B cell (primary cell): ENCODE data around the gene RDH8.

ENCODE experiments used
- EZH2 ChIP-seq: IDR thresholded peaks from 2 replicates; pipeline ENCODE4 v1.6.1; 2012; ENCODE audit warnings: borderline replicate concordance, low read depth, mild to moderate bottlenecking, moderate library complexity, low read length; ENCODE audit not compliant: insufficient read depth, poor library complexity, severe bottlenecking
- TF ChIP-seq, protein P1 (sequence below): fragments of 200-600 bp; IDR thresholded peaks from one replicate; pipeline ENCODE4 v1.8.0; 2022; ENCODE audit warnings: antibody characterized with exemption, mild to moderate bottlenecking

DNA sequence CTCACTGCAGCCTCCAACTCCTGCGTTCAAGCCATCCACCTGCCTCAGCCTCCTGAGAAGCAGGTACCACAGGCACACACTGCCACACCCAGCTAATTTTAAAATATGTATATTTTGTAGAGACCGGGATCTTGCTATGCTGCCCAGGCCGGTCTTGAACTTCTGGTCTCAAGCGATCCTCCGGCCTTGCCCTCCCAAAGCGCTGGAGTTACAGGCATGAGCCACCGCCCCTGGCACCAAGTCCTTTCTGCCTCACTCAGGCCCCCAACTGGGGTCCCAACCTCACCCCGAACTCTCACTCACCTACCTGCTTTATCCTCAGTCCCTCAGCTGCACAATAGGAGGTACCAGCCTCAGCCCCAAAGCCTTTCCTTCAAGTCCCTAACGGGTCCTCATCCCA is 2.3 kb upstream of the RDH8 start:
- no peak for TF ChIP-seq EZH2
- TF ChIP-seq, protein P1, sequence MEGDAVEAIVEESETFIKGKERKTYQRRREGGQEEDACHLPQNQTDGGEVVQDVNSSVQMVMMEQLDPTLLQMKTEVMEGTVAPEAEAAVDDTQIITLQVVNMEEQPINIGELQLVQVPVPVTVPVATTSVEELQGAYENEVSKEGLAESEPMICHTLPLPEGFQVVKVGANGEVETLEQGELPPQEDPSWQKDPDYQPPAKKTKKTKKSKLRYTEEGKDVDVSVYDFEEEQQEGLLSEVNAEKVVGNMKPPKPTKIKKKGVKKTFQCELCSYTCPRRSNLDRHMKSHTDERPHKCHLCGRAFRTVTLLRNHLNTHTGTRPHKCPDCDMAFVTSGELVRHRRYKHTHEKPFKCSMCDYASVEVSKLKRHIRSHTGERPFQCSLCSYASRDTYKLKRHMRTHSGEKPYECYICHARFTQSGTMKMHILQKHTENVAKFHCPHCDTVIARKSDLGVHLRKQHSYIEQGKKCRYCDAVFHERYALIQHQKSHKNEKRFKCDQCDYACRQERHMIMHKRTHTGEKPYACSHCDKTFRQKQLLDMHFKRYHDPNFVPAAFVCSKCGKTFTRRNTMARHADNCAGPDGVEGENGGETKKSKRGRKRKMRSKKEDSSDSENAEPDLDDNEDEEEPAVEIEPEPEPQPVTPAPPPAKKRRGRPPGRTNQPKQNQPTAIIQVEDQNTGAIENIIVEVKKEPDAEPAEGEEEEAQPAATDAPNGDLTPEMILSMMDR, result no peak
